Aorta (tissue), 5 donors: ENCODE results near the gene NPHP4. TPM values are rescaled to one million over a fixed set of nuclear protein-coding genes. Genes with fewer than 3 reads are reported as not detected.

Experiments
- ATAC-seq: fragments of 200-7000 bp; cut with Tn5 transposase; one replicate; pipeline ENCODE4 v1.9.1; 2022; ENCODE audit warnings: moderate library complexity; ENCODE audit not compliant: low FRiP score
- DNase-seq, 2 donors: peaks; one replicate each; pipeline ENCODE4 v3.0.0-alpha.2; 2020
- H3K27ac ChIP-seq, 2 donors: one replicate each; pipeline ENCODE4 v1.5.1; 2013; ENCODE audit warnings: low read length in 2 of 2, mild to moderate bottlenecking in 2 of 2, moderate library complexity in 2 of 2, control low read depth in 1 of 2, inconsistent platforms in 1 of 2, low read depth in 1 of 2
- H3K27me3 ChIP-seq, 2 donors: one replicate each; pipeline ENCODE4 v1.6.1; 2013; ENCODE audit warnings: control low read depth in 1 of 2, low read length in 1 of 2, mild to moderate bottlenecking in 1 of 2, moderate library complexity in 1 of 2; ENCODE audit not compliant: insufficient read depth in 2 of 2, control insufficient read depth in 1 of 2
- H3K36me3 ChIP-seq, 2 donors: one replicate each; pipeline ENCODE4 v1.6.1; 2013; ENCODE audit warnings: control low read depth in 1 of 2, low read length in 1 of 2, mild to moderate bottlenecking in 1 of 2; ENCODE audit not compliant: insufficient read depth in 2 of 2, control insufficient read depth in 1 of 2
- H3K4me1 ChIP-seq, 2 donors: one replicate each; pipeline ENCODE4 v1.6.1; 2013; ENCODE audit warnings: low read length in 2 of 2, control low read depth in 1 of 2, mild to moderate bottlenecking in 1 of 2, moderate library complexity in 1 of 2; ENCODE audit not compliant: insufficient read depth in 2 of 2, control insufficient read depth in 1 of 2
- H3K4me3 ChIP-seq, 2 donors: one replicate each; pipeline ENCODE4 v1.5.1; 2013; ENCODE audit warnings: low read length in 2 of 2, control low read depth in 1 of 2, mild to moderate bottlenecking in 1 of 2
- H3K9me3 ChIP-seq: one replicate; pipeline ENCODE4 v1.6.1; 2013; ENCODE audit warnings: mild to moderate bottlenecking, low read length; ENCODE audit not compliant: control insufficient read depth
- WGBS, 2 donors: extraction: QIAGEN DNeasy Blood & Tissue Kit; methylation state at CpG; one replicate each; pipeline ENCODE4 v1.1.7; 2013; 5-methylcytosine and 5-hydroxymethylcytosine counted together
- intact Hi-C, 2 donors: fragments of 100-400 bp; cut with DNase I; formaldehyde crosslinking; loops; one replicate each; pipeline versions ENCODE4 v1.14.2 to v1.15.0; 2022
- polyA plus RNA-seq, 2 donors: library from polyadenylated mRNA; stranded (reverse); fragments of 200-250 nt; gene quantifications; one replicate each; pipeline ENCODE4 v1.2.3, GENCODE V29; 2013
- total RNA-seq, 2 donors: library from RNA; stranded (reverse); fragmentation: NEBNext Ultra II Directional; extraction: Animal tissue kit (Norgen Biotek cat#: 25700); gene quantifications; one replicate each; pipeline ENCODE4 v1.2.1, GENCODE V29; 2021
- donor health status: healthy with polysubstance abuse.
- donor health status: Bipolar disorder and iron deficiency.
- donor health status: DM: no; HTN: no; CAD: no.
- donor health status: DM: no; HTN: no; CAD: no.
- donor health status: DM: yes; HTN: yes; CAD: no.

Gene NPHP4
- total and polyA plus RNA-seq, 4 donors: 2.4 to 15.1 (median 6.3) TPM

- Histone ChIP-seq H3K4me3 (no peak overlapping the region), H3K36me3 (peaks cover 0 to 2% of the 10 kb centered on the region in 2 donors), H3K9me3 (no peaks in the 10 kb centered on the region), H3K27me3 (no peaks in the 10 kb centered on the region), H3K4me1 (no peaks in the 10 kb centered on the region), H3K27ac (no peak overlapping the region)
- WGBS, 2 donors: 86 to 87% methylated on average over 13 of the region's 13 CpGs
- intact Hi-C loops: no loop called here
- no peak for ATAC-seq
- DNase-seq: no peak
Observed at GRCh38 chr1:5949085-5949760, 43.0 kb downstream of the NPHP4 start.

GRCh38 chr1:5948681-5949005 lies 43.6 kb downstream of the NPHP4 start:
- no peak overlapping the region for H3K4me3 ChIP-seq
- H3K9me3 ChIP-seq: no peaks in the 10 kb centered on the region
- ATAC-seq (no peak), DNase-seq (no peak)
- H3K27ac ChIP-seq: no peak overlapping the region
- H3K4me1 ChIP-seq: no peaks in the 10 kb centered on the region
- peaks cover 0 to 2% of the 10 kb centered on the region in 2 donors for H3K36me3 ChIP-seq
- no peaks in the 10 kb centered on the region for H3K27me3 ChIP-seq
- intact Hi-C loops: no loop called here
- 87 to 90% methylated on average over 4 of the region's 4 CpGs for WGBS, 2 donors

GRCh38 chr1:5947978-5948680 lies 44.1 kb downstream of the NPHP4 start:
- intact Hi-C loops: no loop called here
- Histone ChIP-seq H3K27me3 (no peaks in the 10 kb centered on the region), H3K4me3 (no peak overlapping the region), H3K36me3 (peaks cover 0 to 2% of the 10 kb centered on the region in 2 donors), H3K27ac (no peak overlapping the region), H3K9me3 (no peaks in the 10 kb centered on the region), H3K4me1 (no peaks in the 10 kb centered on the region)
- no peak for DNase-seq
- WGBS, 2 donors: 88 to 92% methylated on average over 20 of the region's 20 CpGs
- no peak for ATAC-seq

GRCh38 chr1:5947071-5947821 lies 45.0 kb downstream of the NPHP4 start:
- peaks cover 0 to 2% of the 10 kb centered on the region in 2 donors for H3K36me3 ChIP-seq

GRCh38 chr1:5945445-5945844 lies 46.8 kb downstream of the NPHP4 start:
- intact Hi-C loops: no loop called here
- Histone ChIP-seq H3K9me3 (no peaks in the 10 kb centered on the region), H3K4me3 (no peak overlapping the region), H3K36me3 (peaks cover 0 to 2% of the 10 kb centered on the region in 2 donors), H3K27ac (no peak overlapping the region), H3K4me1 (no peaks in the 10 kb centered on the region), H3K27me3 (no peaks in the 10 kb centered on the region)
- DNase-seq (peak in 1 of 2 donors; percentile 47), ATAC-seq (no peak)
- 93 to 96% methylated on average over 14 of the region's 14 CpGs for WGBS, 2 donors

More at GRCh38 chr1:5947071-5947821, 45.0 kb downstream of the NPHP4 start:
- no peaks in the 10 kb centered on the region for H3K27me3 ChIP-seq
- no peak overlapping the region for H3K27ac ChIP-seq
- H3K9me3 ChIP-seq: no peaks in the 10 kb centered on the region
- intact Hi-C loops: no loop called here
- DNase-seq (no peak), ATAC-seq (no peak)
- H3K4me1 ChIP-seq: no peaks in the 10 kb centered on the region
- H3K4me3 ChIP-seq: no peak overlapping the region
- WGBS, 2 donors: 97% methylated on average over 22 of the region's 22 CpGs

- no peaks in the 10 kb centered on the region for H3K27me3 ChIP-seq
- intact Hi-C loops: no loop called here
- H3K4me3 ChIP-seq: no peak overlapping the region
- H3K27ac ChIP-seq: no peak overlapping the region
- DNase-seq (peak in 1 of 2 donors; percentile 59), ATAC-seq (no peak)
- no peaks in the 10 kb centered on the region for H3K4me1 ChIP-seq
- H3K9me3 ChIP-seq: no peaks in the 10 kb centered on the region
- 98 to 99% methylated on average over 12 of the region's 12 CpGs for whole genome bisulfite sequencing, 2 donors
- H3K36me3 ChIP-seq: peaks cover 0 to 2% of the 10 kb centered on the region in 2 donors
Observed at GRCh38 chr1:5944843-5945167, 47.4 kb downstream of the NPHP4 start.

GRCh38 chr1:5944154-5944842 lies 47.9 kb downstream of the NPHP4 start:
- intact Hi-C loops: no loop called here
- Histone ChIP-seq H3K27ac (no peak overlapping the region), H3K27me3 (no peaks in the 10 kb centered on the region), H3K36me3 (peaks cover 0 to 2% of the 10 kb centered on the region in 2 donors), H3K4me1 (no peaks in the 10 kb centered on the region), H3K9me3 (no peaks in the 10 kb centered on the region), H3K4me3 (no peak overlapping the region)
- no peak for ATAC-seq
- 94 to 96% methylated on average over 27 of the region's 27 CpGs for WGBS, 2 donors
- DNase-seq: peak in 1 of 2 donors; percentile 53

GRCh38 chr1:5943343-5944124 lies 48.7 kb downstream of the NPHP4 start:
- Histone ChIP-seq H3K4me1 (no peaks in the 10 kb centered on the region), H3K27me3 (no peaks in the 10 kb centered on the region), H3K4me3 (no peak overlapping the region), H3K9me3 (no peaks in the 10 kb centered on the region), H3K27ac (no peak overlapping the region), H3K36me3 (peaks cover 0 to 2% of the 10 kb centered on the region in 2 donors)
- intact Hi-C loops: no loop called here
- no peak for DNase-seq
- WGBS, 2 donors: 56 to 60% methylated on average over 11 of the region's 11 CpGs
- ATAC-seq: no peak
